Gastrocnemius medialis (tissue), 4 donors: ENCODE measurements around the gene KRT12.

ENCODE experiments used
- POLR2A ChIP-seq, 2 donors: fragments of 450-650 bp; IDR thresholded peaks; one replicate each; pipeline ENCODE4 v1.6.1; 2017; ENCODE audit warnings: antibody characterized with exemption in 2 of 2, mild to moderate bottlenecking in 2 of 2, moderate library complexity in 2 of 2
- TF ChIP-seq, protein P1 (sequence below), 5 experiments: fragments of 450-650 bp in 3 of 5; fragments of 200-600 bp in 2 of 5; sonication (generic) in 2 of 5; IDR thresholded peaks in 4 of 5; conservative IDR thresholded peaks in 1 of 5; 1 replicate in 4 of 5; 2 replicates in 1 of 5; pipeline ENCODE4 v1.5.1; 2016 to 2019; ENCODE audit warnings: antibody characterized with exemption in 5 of 5, mild to moderate bottlenecking in 3 of 5, moderate library complexity in 3 of 5

DNA sequence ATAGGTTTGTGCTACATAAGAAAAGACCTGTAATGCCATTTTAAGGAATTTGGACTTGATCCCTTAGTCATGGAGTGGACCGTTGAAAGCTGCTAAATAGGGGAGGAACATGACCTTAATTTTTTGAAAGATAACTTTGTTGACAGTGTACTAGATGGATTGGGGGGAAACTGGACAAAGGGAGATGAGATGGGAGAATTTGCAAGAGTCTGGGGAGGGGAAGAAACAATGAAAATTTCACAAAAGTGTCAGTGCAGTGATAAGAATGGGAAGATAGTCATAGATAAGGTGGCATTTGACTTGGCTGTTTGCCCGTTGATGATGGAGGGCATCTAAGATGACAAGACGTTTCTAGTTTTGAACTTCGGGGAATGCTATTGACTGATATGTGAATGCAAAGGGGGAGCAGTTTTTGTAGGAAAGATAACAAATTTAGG lies 22.3 kb downstream of the KRT12 start:
- TF ChIP-seq POLR2A (IDR thresholded peaks at IDR 0.05), result no peak
- TF ChIP-seq, protein P1, sequence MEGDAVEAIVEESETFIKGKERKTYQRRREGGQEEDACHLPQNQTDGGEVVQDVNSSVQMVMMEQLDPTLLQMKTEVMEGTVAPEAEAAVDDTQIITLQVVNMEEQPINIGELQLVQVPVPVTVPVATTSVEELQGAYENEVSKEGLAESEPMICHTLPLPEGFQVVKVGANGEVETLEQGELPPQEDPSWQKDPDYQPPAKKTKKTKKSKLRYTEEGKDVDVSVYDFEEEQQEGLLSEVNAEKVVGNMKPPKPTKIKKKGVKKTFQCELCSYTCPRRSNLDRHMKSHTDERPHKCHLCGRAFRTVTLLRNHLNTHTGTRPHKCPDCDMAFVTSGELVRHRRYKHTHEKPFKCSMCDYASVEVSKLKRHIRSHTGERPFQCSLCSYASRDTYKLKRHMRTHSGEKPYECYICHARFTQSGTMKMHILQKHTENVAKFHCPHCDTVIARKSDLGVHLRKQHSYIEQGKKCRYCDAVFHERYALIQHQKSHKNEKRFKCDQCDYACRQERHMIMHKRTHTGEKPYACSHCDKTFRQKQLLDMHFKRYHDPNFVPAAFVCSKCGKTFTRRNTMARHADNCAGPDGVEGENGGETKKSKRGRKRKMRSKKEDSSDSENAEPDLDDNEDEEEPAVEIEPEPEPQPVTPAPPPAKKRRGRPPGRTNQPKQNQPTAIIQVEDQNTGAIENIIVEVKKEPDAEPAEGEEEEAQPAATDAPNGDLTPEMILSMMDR (IDR thresholded peaks at IDR 0.05 in 4 of 5, conservative IDR thresholded peaks at IDR 0.05 in 1 of 5), result no peak
